GM10847 (cell line): Measurements from ENCODE around the gene PHACTR1.

Source experiments
- POLR2A ChIP-seq: IDR thresholded peaks from 2 replicates; pipeline ENCODE4 v1.6.1; 2011; ENCODE audit not compliant: insufficient read length; ENCODE audit errors: extremely low read depth

PHACTR1 gene

GRCh38 chr6:13217206-13217905, 500.8 kb downstream of the PHACTR1 start:
- TF ChIP-seq POLR2A, result no peak

GRCh38 chr6:13220266-13220665, 503.7 kb downstream of the PHACTR1 start:
- no peak for TF ChIP-seq POLR2A

- TF ChIP-seq POLR2A, result no peak
Measured at GRCh38 chr6:13222048-13222447, 505.5 kb downstream of the PHACTR1 start.

GRCh38 chr6:13226071-13226470, 509.5 kb downstream of the PHACTR1 start:
- no peak for TF ChIP-seq POLR2A

GRCh38 chr6:13228264-13229204, 512.0 kb downstream of the PHACTR1 start:
- TF ChIP-seq POLR2A, result no peak

- TF ChIP-seq POLR2A, result no peak
Measured at GRCh38 chr6:13229205-13230085, 512.9 kb downstream of the PHACTR1 start.

- TF ChIP-seq POLR2A, result no peak
Measured at GRCh38 chr6:13233106-13233505, 516.5 kb downstream of the PHACTR1 start.

GRCh38 chr6:13234130-13234529, 517.6 kb downstream of the PHACTR1 start:
- TF ChIP-seq POLR2A, result no peak

GRCh38 chr6:13235339-13235738, 518.8 kb downstream of the PHACTR1 start:
- no peak for TF ChIP-seq POLR2A

- no peak for TF ChIP-seq POLR2A
Measured at GRCh38 chr6:13237318-13237717, 520.8 kb downstream of the PHACTR1 start.

GRCh38 chr6:13238017-13238416, 521.5 kb downstream of the PHACTR1 start:
- no peak for TF ChIP-seq POLR2A

- no peak for TF ChIP-seq POLR2A
Measured at GRCh38 chr6:13238640-13239216, 522.2 kb downstream of the PHACTR1 start.

- no peak for TF ChIP-seq POLR2A
Measured at GRCh38 chr6:13239530-13240455, 523.2 kb downstream of the PHACTR1 start.

- TF ChIP-seq POLR2A, result no peak
Measured at GRCh38 chr6:13241364-13241763, 524.8 kb downstream of the PHACTR1 start.
